ENCODE measurements around the gene EVA1A. TPM values are rescaled to one million over a fixed set of nuclear protein-coding genes. Genes with fewer than 3 reads are reported as not detected.

EVA1A gene
- total and polyA plus RNA-seq, 2 of the 8 experiments (the other 6 are each of a cell fraction or from before 2014, with no cell fraction given), result 2.4 to 4.3 TPM

DNA sequence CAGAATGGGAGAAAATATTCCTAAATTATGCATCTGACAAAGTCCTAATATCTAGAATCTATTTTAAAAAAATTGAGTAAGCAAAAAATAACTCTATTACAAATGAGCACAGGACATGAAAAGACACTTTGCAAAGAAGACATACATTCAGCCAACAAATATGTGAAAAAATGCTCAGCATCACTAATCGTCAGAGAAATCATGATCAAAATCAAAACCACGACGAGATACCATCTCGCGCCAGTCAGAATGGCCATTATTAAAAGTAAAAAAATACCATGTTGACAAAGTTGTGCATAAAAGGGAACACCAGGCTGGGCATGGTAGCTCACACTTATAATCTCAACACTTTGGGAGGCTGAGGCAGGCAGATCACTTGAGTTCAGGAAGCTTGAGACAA lies 63.5 kb downstream of the EVA1A start (continued):
- TF ChIP-seq, protein P1, sequence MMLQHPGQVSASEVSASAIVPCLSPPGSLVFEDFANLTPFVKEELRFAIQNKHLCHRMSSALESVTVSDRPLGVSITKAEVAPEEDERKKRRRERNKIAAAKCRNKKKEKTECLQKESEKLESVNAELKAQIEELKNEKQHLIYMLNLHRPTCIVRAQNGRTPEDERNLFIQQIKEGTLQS (IDR thresholded peaks at IDR 0.05; ENCODE audit: insufficient read depth, low read depth, low read length), result no peak
- TF ChIP-seq CBX8 (IDR thresholded peaks at IDR 0.05; ENCODE audit: borderline replicate concordance, low read depth, low read length), result no peak
- TF ChIP-seq EZH2 (IDR thresholded peaks at IDR 0.05; ENCODE audit: low read depth, low read length, severe bottlenecking), result no peak

Measured in H1 (cell line).